Mucosa of descending colon (tissue), 3 donors: Measurements from ENCODE around the gene PSTK. TPM values are rescaled to one million over a fixed set of nuclear protein-coding genes. Genes with fewer than 3 reads are reported as not detected.

ENCODE experiments used
- ATAC-seq: fragments of 200-7000 bp; cut with Tn5 transposase; one replicate; pipeline ENCODE4 v1.9.1; 2020; ENCODE audit warnings: mild to moderate bottlenecking, moderate library complexity
- DNase-seq, 3 donors: peaks; one replicate each; pipeline ENCODE4 v3.0.0-alpha.2; 2020
- H3K36me3 ChIP-seq: fragments of 200-600 bp; one replicate; pipeline ENCODE4 v1.8.0; 2021; ENCODE audit warnings: low read depth, mild to moderate bottlenecking
- H3K4me1 ChIP-seq: fragments of 200-600 bp; one replicate; pipeline ENCODE4 v1.8.0; 2021; ENCODE audit warnings: low read depth, mild to moderate bottlenecking
- H3K4me3 ChIP-seq: fragments of 200-600 bp; one replicate; pipeline ENCODE4 v1.8.0; 2021; ENCODE audit warnings: mild to moderate bottlenecking
- H3K9me3 ChIP-seq: fragments of 200-600 bp; one replicate; pipeline ENCODE4 v1.8.0; 2021; ENCODE audit warnings: mild to moderate bottlenecking
- CTCF ChIP-seq: fragments of 200-600 bp; IDR thresholded peaks from one replicate; pipeline ENCODE4 v1.8.0; 2022; ENCODE audit warnings: antibody characterized with exemption, mild to moderate bottlenecking
- intact Hi-C, 2 donors: fragments of 100-400 bp; cut with DNase I in 1 of 2; cut with micrococcal nuclease in 1 of 2; formaldehyde crosslinking; loops; one replicate each; pipeline versions ENCODE4 v1.11.0 to v1.11.1; 2022; cut with DNase I, micrococcal nuclease
- total RNA-seq, 3 donors: library from RNA; stranded (reverse); fragmentation: NEBNext Ultra II Directional in 2 of 3; extraction: Animal tissue kit (Norgen Biotek cat#: 25700) in 2 of 3; gene quantifications; one replicate each; pipeline versions ENCODE4 v1.2.1 to v1.2.4, GENCODE V29; 2021 to 2023
- donor health status: DM: no; HTN: no; CAD: no; lungs with moderate emphysema.
- donor health status: DM: no; HTN: no; CAD: no.
- donor health status: DM: no; HTN: yes; CAD: no.

PSTK gene
- total RNA-seq, 3 donors from 2014 or later, result 2.0 to 4.2 (median 3.1) TPM

GRCh38 chr10:122962405-122962804 lies 17.8 kb upstream of the PSTK start:
- H3K4me1 ChIP-seq, result no peaks in the 10 kb centered on the region
- intact Hi-C loops, result no loop called here
- ATAC-seq, result no peak
- no peak for DNase-seq
- no peak overlapping the region for H3K4me3 ChIP-seq
- H3K36me3 ChIP-seq, result no peaks in the 10 kb centered on the region
- TF ChIP-seq CTCF, result no peak
- peaks cover 12% of the 10 kb centered on the region for H3K9me3 ChIP-seq

- Histone ChIP-seq H3K4me1 (no peaks in the 10 kb centered on the region), H3K36me3 (no peaks in the 10 kb centered on the region), H3K9me3 (peaks cover 19% of the 10 kb centered on the region), H3K4me3 (no peak overlapping the region)
- DNase-seq (no peak), ATAC-seq (no peak)
- TF ChIP-seq CTCF, result no peak
- intact Hi-C loops, result no loop called here
Measured at GRCh38 chr10:122966879-122967278, 13.3 kb upstream of the PSTK start.

- Histone ChIP-seq H3K36me3 (no peaks in the 10 kb centered on the region), H3K4me3 (no peak overlapping the region), H3K9me3 (peaks cover 19% of the 10 kb centered on the region), H3K4me1 (no peaks in the 10 kb centered on the region)
- ATAC-seq, result no peak
- intact Hi-C loops, result no loop called here
- no peak for TF ChIP-seq CTCF
- no peak for DNase-seq
Measured at GRCh38 chr10:122968698-122969097, 11.5 kb upstream of the PSTK start.

- no peaks in the 10 kb centered on the region for H3K9me3 ChIP-seq
- H3K4me3 ChIP-seq, result no peak overlapping the region
- TF ChIP-seq CTCF, result no peak
- ATAC-seq (no peak), DNase-seq (no peak)
- intact Hi-C loops, result no loop called here
- no peaks in the 10 kb centered on the region for H3K36me3 ChIP-seq
- H3K4me1 ChIP-seq, result no peaks in the 10 kb centered on the region
Measured at GRCh38 chr10:122974023-122974422, 6.2 kb upstream of the PSTK start.

GRCh38 chr10:122974543-122975064 lies 5.6 kb upstream of the PSTK start:
- no peaks in the 10 kb centered on the region for H3K9me3 ChIP-seq
- ATAC-seq, result no peak
- H3K4me1 ChIP-seq, result peaks cover 2% of the 10 kb centered on the region
- DNase-seq, result no peak
- no peaks in the 10 kb centered on the region for H3K36me3 ChIP-seq
- TF ChIP-seq CTCF, result no peak
- intact Hi-C loops, result no loop called here
- no peak overlapping the region for H3K4me3 ChIP-seq

GRCh38 chr10:122981066-122981464 lies 864 bp downstream of the PSTK start:
- H3K36me3 ChIP-seq, result no peaks in the 10 kb centered on the region
- no peak for TF ChIP-seq CTCF
- intact Hi-C loops, result no loop called here
- H3K4me1 ChIP-seq, result peaks cover 5% of the 10 kb centered on the region
- DNase-seq (no peak), ATAC-seq (no peak)
- H3K9me3 ChIP-seq, result no peaks in the 10 kb centered on the region
- H3K4me3 ChIP-seq, result no peak overlapping the region
